Activated CD8-positive, alpha-beta memory T cell treated with anti-CD3 and anti-CD28 coated beads for 24 hours (primary cell): ENCODE data around the gene DUSP18.
"Not testable (repeated sequence)": the region's sequence is repeated elsewhere in the genome, so short reads cannot be mapped to it uniquely, and the experiment has no call there.

ENCODE experiments used
- DNase-seq: peaks from one replicate; pipeline ENCODE4 v3.0.0-alpha.2; 2020

The DUSP18 gene

GRCh38 chr22:30667494-30668385 lies at the start of gene DUSP18:
DUSP18 (minus strand) TSS chr22:30667875; CDS start chr22:30664003, 3,872 bp downstream.
- DNase-seq = peak; percentile 99

DNA sequence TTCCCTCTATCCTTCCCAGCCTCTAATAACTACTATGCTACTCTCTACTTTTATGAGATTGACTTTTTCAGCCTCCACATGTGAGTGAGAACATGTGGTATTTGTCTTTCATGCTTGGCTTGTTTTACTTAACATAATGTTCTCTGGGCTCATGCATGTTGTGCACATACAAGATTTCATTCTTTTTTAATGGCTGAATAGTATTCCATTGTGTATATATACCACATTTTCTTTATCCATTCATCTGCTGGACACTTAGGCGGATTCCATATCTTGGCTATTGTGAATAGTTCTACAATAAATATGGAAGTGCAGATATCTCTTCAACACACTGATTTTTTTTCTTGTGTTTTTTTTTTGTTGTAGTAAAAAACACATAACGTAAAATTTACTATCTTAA lies 46.4 kb upstream of the DUSP18 start:
- no peak for DNase-seq

DNA sequence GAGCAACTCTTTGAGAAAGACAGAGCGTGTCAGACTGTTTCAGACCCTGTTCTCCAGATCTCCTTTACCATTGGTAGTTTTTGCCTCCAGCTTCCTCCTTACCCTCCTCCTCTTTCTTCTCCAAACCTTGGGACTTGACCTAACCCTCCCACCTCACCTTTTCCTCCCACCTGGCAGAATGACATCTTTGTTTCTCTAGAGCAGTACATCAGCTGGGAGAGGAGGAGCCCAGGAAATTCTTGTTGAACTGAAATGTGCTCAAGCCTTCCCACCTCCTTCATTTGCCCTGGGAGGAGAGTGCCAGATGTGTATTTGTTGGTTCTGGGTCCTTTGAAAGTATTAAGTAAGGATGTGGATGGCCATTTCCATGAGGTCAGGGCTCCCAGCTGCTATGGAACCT lies 44.4 kb upstream of the DUSP18 start:
- no peak for DNase-seq

DNA sequence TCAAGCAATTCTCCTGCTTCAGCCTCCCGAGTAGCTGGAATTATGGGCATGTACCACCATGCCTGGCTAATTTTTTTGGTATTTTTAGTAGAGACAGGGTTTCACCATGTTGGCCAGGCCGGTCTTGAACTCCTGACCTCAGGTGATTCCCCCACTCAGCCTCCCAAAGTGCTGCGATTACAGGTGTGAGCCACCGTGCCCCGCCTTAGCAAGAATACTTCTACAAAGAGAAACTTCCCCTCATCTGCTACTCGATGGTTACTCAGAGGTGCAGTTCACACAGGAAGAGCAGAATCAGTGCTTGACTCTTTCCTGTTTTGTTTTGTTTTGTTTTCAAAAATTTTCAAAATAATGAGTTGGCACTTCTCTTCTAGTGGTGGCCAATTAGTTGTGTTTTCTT lies 42.3 kb upstream of the DUSP18 start:
- not testable (repeated sequence) for DNase-seq

DNA sequence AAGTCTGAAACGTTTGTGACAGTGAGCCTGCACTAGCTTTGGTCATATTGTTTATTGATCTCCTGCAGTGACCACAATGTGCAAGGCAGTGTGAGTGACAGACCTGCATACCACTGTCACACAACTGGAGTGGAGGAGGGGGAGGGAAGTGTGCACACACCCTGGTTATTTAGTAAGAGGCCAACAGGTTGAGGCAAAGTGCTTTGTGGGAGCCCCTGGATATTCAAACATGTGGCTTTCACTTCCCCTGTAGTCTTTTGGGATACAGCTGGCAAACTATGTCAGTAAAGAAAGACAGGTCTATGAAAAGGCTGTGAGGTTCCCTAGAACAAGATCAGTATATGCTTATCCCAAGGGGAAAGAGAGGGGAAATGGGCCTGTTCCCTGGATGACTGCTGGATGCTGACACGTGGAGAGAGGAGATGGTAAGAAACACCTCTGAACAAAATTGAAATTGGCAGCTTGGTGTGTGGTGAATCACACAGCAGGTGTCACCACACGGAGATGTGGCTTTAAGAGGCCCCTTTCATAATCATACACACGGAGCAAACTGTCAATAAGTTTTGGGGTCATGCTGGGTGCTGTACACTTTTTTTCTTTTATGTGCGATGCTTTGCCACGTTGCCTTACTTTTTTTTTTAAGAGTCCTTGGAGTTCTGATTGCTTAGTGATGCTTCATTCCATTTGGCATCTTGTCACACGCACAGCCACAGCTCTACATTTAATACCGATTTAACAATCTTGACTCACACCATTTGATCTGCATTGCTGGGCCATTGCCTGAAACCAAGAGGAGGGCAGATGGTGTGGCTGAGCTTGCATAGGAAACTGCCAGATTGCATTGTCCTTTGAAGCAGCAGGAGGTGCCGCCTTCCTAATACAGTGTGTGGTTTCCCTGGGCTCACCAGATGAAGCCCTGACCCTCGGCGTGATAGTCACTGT lies 38.3 kb upstream of the DUSP18 start:
- DNase-seq = no peak

DNA sequence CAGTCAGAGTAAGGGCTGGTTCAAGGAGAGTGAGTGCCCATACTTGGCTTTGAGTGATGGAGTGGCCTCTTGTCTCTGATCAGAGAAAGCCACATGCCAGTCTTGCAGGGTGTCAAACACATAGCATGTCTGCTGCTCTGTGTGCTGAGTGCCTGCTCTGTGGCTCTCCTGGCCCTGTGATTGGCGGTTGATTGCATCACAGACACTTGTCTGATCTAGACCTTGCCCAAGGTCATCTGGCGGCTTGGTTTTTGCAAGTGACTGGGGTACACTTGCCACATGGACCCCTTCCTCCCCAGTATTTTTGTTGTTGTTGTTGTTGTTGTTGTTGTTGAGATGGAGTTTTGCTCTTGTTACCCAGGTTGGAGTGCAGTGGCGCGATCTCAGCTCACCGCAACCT lies 37.3 kb upstream of the DUSP18 start:
- no peak for DNase-seq

GRCh38 chr22:30702856-30703255 lies 35.2 kb upstream of the DUSP18 start:
- DNase-seq = no peak

DNA sequence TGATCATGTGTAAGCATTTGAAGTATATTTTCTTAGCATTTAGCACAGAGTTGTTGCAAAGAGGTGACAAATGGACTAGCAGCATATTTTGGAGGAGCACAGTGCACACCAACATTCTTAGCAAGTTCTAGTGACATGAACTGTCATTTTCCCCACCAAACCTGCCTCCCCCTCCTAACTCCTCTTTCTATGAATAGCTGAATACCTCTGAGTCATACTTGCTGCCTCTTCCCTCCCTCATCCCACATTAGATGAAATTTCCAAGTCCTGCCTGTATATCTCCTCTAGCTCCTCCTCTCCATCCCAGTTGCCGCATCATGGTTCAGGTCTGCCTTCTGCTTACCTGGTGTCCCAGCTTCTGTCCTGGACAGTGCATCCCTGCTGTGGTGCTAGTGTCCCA lies 34.2 kb upstream of the DUSP18 start:
- no peak for DNase-seq

- no peak for DNase-seq
Measured at GRCh38 chr22:30697975-30698374, 30.3 kb upstream of the DUSP18 start.

GRCh38 chr22:30695871-30696655 lies 28.4 kb upstream of the DUSP18 start:
- no peak for DNase-seq

- no peak for DNase-seq
Measured at GRCh38 chr22:30695351-30695851, 27.7 kb upstream of the DUSP18 start.

DNA sequence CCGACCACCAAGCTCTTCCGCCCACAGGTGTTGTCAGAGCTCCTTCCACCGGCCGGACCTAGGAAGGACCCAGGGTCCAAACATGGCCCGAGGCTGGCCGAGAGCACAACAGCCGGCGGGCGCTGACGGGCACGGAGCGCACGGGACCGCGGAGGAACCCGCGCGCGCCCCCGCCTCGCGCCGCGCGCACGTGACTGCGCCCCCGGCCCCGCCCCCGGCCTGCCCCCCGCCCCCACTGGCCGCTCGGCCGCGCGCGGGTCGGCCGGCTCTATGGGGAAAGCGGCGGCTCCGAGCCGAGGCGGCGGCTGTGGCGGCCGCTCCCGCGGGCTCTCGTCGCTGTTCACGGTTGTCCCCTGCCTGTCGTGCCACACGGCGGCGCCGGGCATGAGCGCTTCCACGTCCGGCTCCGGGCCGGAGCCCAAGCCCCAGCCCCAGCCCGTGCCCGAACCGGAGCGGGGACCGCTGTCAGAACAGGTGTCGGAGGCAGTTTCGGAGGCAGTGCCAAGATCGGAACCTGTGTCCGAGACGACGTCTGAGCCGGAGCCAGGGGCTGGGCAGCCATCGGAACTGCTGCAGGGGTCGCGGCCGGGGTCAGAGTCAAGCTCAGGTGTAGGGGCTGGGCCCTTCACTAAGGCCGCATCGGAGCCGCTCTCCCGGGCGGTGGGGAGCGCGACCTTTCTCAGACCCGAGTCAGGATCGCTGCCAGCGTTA lies 27.1 kb upstream of the DUSP18 start, which contains the start of gene OSBP2:
OSBP2 (plus strand) TSS at position 235 of the 711 bp plus-strand sequence; CDS start at position 271, 36 bp downstream.
- peak; percentile 73 for DNase-seq

GRCh38 chr22:30694171-30694639 lies 26.5 kb upstream of the DUSP18 start:
- DNase-seq = peak; percentile 83

DNA sequence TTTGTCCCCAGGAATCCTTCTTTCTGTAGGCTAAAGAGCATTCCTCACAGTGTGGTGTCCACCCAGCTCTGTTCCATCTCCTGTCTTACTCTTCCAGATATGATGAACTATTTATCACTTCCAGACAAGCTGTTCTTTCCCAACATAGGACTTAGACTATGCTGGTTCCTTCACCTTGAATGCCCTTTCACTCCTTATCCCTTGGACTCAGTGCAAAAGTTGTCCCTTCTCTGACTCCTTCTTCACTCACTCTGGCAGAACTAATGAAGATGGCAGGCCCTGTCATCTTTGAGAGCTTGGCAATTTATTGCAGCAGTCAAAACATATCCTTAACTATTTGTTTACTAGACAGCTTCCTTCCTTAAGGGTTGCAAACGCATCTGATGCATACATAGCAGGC lies 23.5 kb upstream of the DUSP18 start:
- DNase-seq = no peak

DNA sequence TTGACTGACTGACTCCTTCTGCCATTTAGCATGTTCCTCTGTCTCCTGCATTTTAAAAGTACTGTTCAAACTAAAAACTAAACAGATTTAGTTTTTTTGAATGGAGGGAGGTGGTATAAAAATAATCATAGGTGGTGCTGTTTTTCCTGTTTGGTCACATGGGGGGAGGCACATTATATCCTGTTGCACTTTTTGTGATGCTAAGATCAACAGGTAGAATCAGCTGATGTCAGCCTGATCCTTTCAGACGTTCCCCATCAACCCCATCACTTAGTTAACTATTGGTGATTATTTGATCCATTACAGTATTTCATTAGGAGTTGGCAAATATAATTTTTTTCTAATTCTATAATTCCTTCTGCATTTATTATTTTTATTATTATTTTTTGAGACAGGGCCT lies 21.9 kb upstream of the DUSP18 start:
- no peak for DNase-seq

DNA sequence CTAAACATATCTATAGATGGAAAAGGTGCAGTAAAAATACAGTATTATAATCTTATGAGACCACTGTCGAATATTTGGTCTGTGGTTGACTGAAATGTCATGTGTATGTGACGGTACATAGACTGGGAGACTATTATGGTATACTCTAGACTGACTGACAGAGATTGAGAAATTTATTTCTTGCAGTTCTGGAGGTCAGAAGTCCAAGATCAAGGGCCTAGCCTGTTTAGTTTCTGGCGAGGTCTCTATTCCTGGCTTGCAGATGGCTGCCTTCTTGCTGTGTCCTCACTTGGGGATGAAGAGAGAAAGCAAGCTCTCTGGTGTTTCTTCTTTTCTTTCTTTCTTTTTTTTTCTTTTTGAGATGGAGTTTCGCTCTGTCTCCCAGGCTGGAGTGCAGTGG lies 19.7 kb upstream of the DUSP18 start:
- no peak for DNase-seq

GRCh38 chr22:30685178-30685577 lies 17.5 kb upstream of the DUSP18 start:
- no peak for DNase-seq

DNA sequence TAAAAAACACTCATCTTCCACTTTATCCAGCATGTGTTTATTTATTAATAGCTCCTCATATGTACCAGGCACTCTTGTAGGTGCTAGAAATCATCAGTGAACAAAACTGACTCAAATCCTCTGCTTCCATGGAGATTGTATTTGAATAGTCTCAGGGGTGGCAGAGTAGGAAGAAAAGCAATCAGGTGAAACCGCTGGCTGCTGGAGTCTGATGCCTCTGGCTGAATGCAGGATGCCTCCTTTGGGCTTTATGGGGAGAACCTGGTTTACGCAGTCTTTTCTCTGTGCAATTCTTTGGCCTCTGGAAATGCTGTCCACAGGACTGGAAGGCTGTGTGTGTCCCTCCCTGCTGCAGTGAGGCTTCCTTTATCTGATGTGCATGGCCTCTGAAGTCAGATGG lies 14.2 kb upstream of the DUSP18 start:
- no peak for DNase-seq

DNA sequence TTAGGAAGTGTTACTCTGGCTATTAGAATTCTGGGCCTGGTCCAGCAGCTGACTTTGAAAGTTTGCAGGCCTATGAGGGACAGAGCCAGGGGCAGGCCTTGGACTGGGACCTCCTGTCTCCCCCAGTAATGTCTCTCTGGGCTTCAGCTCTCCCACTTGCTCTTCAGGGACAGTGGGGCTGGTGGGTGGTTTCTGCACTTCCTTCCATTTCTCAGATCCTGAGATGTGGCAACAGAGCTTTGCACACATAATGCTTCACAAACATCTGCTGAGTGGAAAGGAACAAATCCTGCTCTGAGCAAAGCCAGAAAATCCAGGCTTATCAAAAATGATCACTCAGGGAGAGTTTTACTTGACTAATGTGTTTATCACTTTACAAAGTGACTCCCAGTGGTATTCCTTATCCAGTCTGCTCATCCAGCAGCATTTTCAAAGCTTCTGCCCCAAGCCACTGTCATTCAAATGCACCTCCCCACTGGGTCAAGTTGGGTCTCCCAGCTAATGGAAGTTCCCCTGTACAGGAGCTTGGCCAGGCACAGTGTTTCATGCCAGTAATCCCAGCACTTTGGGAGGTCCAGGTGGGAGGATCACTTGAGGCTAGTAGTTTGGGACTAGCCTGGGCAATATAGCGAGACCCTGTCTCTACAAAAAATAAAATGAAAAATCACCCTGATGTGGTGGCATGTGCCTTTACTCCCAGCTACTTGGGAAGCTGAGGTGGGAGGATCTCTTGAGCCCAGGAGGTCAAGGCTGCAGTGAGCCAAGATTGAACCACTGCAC lies 13.5 kb upstream of the DUSP18 start:
- DNase-seq = no peak

DNA sequence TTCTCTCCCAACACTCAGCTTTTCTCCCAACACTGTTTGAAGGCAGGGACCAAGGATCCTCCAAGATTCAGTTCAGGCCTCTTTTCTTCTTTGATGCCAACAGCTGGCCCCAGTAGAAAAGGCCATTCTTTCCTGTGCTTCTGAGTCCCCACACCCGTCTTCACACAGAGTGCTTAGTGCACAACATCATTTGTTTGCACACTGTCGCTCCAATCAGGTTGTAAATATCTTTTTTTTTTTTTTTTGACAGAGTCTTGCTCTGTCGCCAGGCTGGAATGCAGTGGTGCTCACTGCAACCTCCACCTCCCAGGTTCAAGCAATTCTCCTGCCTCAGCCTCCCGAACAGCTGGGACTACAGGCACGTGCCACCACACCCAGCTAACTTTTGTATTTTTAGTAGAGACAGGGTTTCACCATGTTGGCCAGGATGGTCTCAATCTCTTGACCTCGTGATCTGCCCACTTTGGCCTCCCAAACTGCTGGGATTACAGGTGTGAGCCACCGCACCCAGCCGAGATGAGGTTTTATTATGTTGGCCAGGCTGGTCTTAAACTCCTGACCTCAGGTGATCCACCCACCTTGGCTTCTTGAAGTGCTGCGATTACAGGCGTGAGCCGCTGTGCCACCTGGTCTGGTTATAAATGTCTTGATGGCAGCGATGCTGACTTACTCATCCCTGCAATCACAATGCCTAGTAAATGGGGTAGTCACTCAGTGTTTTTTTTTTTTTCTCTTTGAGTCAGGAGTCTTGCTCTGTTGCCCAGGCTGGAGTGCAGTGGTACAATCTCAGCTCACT lies 12.4 kb upstream of the DUSP18 start:
- not testable (repeated sequence) for DNase-seq
